HG03175 (cell line): Measurements from ENCODE around the gene OR7A5.
"Not testable (repeated sequence)": the region's sequence is repeated elsewhere in the genome, so short reads cannot be mapped to it uniquely, and the experiment has no call there.

Experiments
- ATAC-seq: cut with Tn5 transposase; IDR thresholded peaks from one replicate; pipeline ENCODE4 v1.9.1; 2021; ENCODE audit warnings: mild to moderate bottlenecking, moderate library complexity; ENCODE audit not compliant: unreplicated experiment

Gene OR7A5

GRCh38 chr19:14835011-14835410, at the start of gene OR7A5, which contains the start of gene OR7C1:
OR7A5 (minus strand) TSS chr19:14835185; CDS start chr19:14828241, 6,944 bp downstream.
OR7C1 (minus strand) TSS chr19:14835185; CDS start chr19:14800136, 35,049 bp downstream.
- no peak for ATAC-seq

- ATAC-seq = no peak
Measured at GRCh38 chr19:14871619-14872230, 36.7 kb upstream of the OR7A5 start.

- ATAC-seq = no peak
Measured at GRCh38 chr19:14868497-14868896, 33.5 kb upstream of the OR7A5 start.

- no peak for ATAC-seq
Measured at GRCh38 chr19:14848822-14849221, 13.8 kb upstream of the OR7A5 start, which contains the start of gene OR7A10. OR7A10 (minus strand) TSS chr19:14848922; CDS start chr19:14841877, 7,045 bp downstream.

- no peak for ATAC-seq
Measured at GRCh38 chr19:14843578-14843977, 8.6 kb upstream of the OR7A5 start.

- ATAC-seq = no peak
Measured at GRCh38 chr19:14843169-14843568, 8.2 kb upstream of the OR7A5 start.

GRCh38 chr19:14840206-14840605, 5.2 kb upstream of the OR7A5 start:
- no peak for ATAC-seq

- no peak for ATAC-seq
Measured at GRCh38 chr19:14837391-14837790, 2.4 kb upstream of the OR7A5 start.

GRCh38 chr19:14830702-14831101, 4.3 kb downstream of the OR7A5 start:
- no peak for ATAC-seq

- no peak for ATAC-seq
Measured at GRCh38 chr19:14826006-14826405, 9.0 kb downstream of the OR7A5 start.

GRCh38 chr19:14821937-14822336, 13.0 kb downstream of the OR7A5 start:
- no peak for ATAC-seq

- no peak for ATAC-seq
Measured at GRCh38 chr19:14818588-14818987, 16.4 kb downstream of the OR7A5 start.

GRCh38 chr19:14817052-14817451, 17.9 kb downstream of the OR7A5 start:
- no peak for ATAC-seq

- no peak for ATAC-seq
Measured at GRCh38 chr19:14814982-14815652, 19.9 kb downstream of the OR7A5 start.

GRCh38 chr19:14809272-14810057, 25.5 kb downstream of the OR7A5 start:
- ATAC-seq = no peak

GRCh38 chr19:14804765-14805164, 30.2 kb downstream of the OR7A5 start:
- no peak for ATAC-seq

GRCh38 chr19:14798760-14799159, 36.2 kb downstream of the OR7A5 start:
- ATAC-seq = no peak

GRCh38 chr19:14796021-14796420, 39.0 kb downstream of the OR7A5 start:
- no peak for ATAC-seq

- no peak for ATAC-seq
Measured at GRCh38 chr19:14795078-14795721, 39.8 kb downstream of the OR7A5 start.

- not testable (repeated sequence) for ATAC-seq
Measured at GRCh38 chr19:14792250-14792649, 42.7 kb downstream of the OR7A5 start.

GRCh38 chr19:14786421-14786851, 48.5 kb downstream of the OR7A5 start:
- ATAC-seq = no peak
